Body of pancreas (tissue), 4 donors: Measurements from ENCODE around the gene POLR3E. TPM values are rescaled to one million over a fixed set of nuclear protein-coding genes. Genes with fewer than 3 reads are reported as not detected.

Source experiments
- ATAC-seq: fragments of 150-250 bp; one replicate; pipeline ENCODE4 v1.9.1; 2016
- DNase-seq, 4 donors: peaks; one replicate each; pipeline ENCODE4 v3.0.0-alpha.2; 2019
- H3K27ac ChIP-seq, 4 donors: fragments of 200-600 bp; sonication (generic); 1 replicate in 3 of 4; 2 replicates in 1 of 4; pipeline versions ENCODE4 v1.5.1 to v1.6.1; 2016 to 2019; ENCODE audit warnings: mild to moderate bottlenecking in 1 of 4, mixed read lengths in 1 of 4, moderate library complexity in 1 of 4
- H3K27me3 ChIP-seq, 2 donors: fragments of 200-600 bp; sonication (generic); one replicate each; pipeline ENCODE4 v1.6.0; 2016; ENCODE audit warnings: mild to moderate bottlenecking in 1 of 2
- H3K36me3 ChIP-seq, 2 donors: fragments of 200-600 bp; sonication (generic); replicated peaks in 1 of 2; 2 replicates each; pipeline ENCODE4 v1.5.1; 2016; ENCODE audit warnings: low read depth in 2 of 2; ENCODE audit not compliant: insufficient read depth in 1 of 2
- H3K4me1 ChIP-seq: fragments of 200-600 bp; sonication (generic); one replicate; pipeline ENCODE4 v1.6.0; 2016
- H3K4me3 ChIP-seq, 2 donors: fragments of 200-600 bp; sonication (generic); 1 replicate in 1 of 2; 2 replicates in 1 of 2; pipeline ENCODE4 v1.5.1; 2016 to 2019
- H3K9me3 ChIP-seq, 3 donors: fragments of 200-600 bp; sonication (generic); 1 replicate in 2 of 3; 2 replicates in 1 of 3; pipeline ENCODE4 v1.5.1; 2016
- CTCF ChIP-seq, 7 experiments: fragments of 450-650 bp in 4 of 7; fragments of 200-600 bp in 3 of 7; sonication (generic) in 3 of 7; IDR thresholded peaks; one replicate each; pipeline ENCODE4 v1.5.1; 2016 to 2019; ENCODE audit warnings: antibody characterized with exemption in 7 of 7
- POLR2A ChIP-seq, 3 donors: fragments of 450-650 bp; IDR thresholded peaks; one replicate each; pipeline ENCODE4 v1.6.1; 2016; ENCODE audit warnings: antibody characterized with exemption in 3 of 3, mild to moderate bottlenecking in 2 of 3
- WGBS, 2 donors: methylation state at CpG; one replicate each; pipeline ENCODE4 v1.1.5; 2017; 5-methylcytosine and 5-hydroxymethylcytosine counted together
- intact Hi-C: fragments of 100-400 bp; cut with DNase I; formaldehyde crosslinking; loops from one replicate; pipeline ENCODE4 v1.15.1; 2023
- total RNA-seq, 2 donors: library from RNA; depleted of rRNA; stranded (reverse); fragments of >200 nt; gene quantifications; one replicate each; pipeline ENCODE4 v1.1.0, GENCODE V29; 2016

The POLR3E gene
- total RNA-seq, 2 donors from 2014 or later = 52.1 to 94.9 TPM

GRCh38 chr16:22326771-22327445 lies 29.7 kb downstream of the POLR3E start:
- 88% methylated on average over 12 of the region's 13 CpGs; no CpG with 5 or more reads in 1 of the 2 donors for WGBS, 2 donors
- Histone ChIP-seq H3K27ac (no peak overlapping the region), H3K9me3 (no peaks in the 10 kb centered on the region), H3K27me3 (no peaks in the 10 kb centered on the region), H3K36me3 (peaks cover 2 to 25% of the 10 kb centered on the region in 2 donors), H3K4me1 (peaks cover under 1% of the 10 kb centered on the region), H3K4me3 (no peak overlapping the region)
- TF ChIP-seq CTCF (IDR thresholded peaks at IDR 0.05) (no peak), POLR2A (IDR thresholded peaks at IDR 0.05) (no peak)
- DNase-seq (no peak), ATAC-seq (no peak)
- intact Hi-C loops = no loop called here

GRCh38 chr16:22327446-22327775 lies 30.2 kb downstream of the POLR3E start:
- WGBS, 2 donors = 89 to 95% methylated on average over 3 to 6 of the region's 6 CpGs
- ATAC-seq (no peak), DNase-seq (no peak)
- no peak for TF ChIP-seq CTCF (IDR thresholded peaks at IDR 0.05)
- TF ChIP-seq POLR2A (IDR thresholded peaks at IDR 0.05) = no peak
- H3K4me1 ChIP-seq = no peaks in the 10 kb centered on the region
- no peaks in the 10 kb centered on the region for H3K27me3 ChIP-seq
- peaks cover 7 to 28% of the 10 kb centered on the region in 2 donors for H3K36me3 ChIP-seq
- no peak overlapping the region for H3K4me3 ChIP-seq
- H3K9me3 ChIP-seq = no peaks in the 10 kb centered on the region
- intact Hi-C loops = no loop called here
- no peak overlapping the region for H3K27ac ChIP-seq

- Histone ChIP-seq H3K4me3 (no peak overlapping the region), H3K9me3 (no peaks in the 10 kb centered on the region), H3K36me3 (peaks cover 7 to 28% of the 10 kb centered on the region in 2 donors), H3K4me1 (no peaks in the 10 kb centered on the region), H3K27ac (no peak overlapping the region), H3K27me3 (no peaks in the 10 kb centered on the region)
- TF ChIP-seq POLR2A (IDR thresholded peaks at IDR 0.05) (no peak), CTCF (IDR thresholded peaks at IDR 0.05) (no peak)
- no peak for ATAC-seq
- 80 to 86% methylated on average over 8 to 10 of the region's 10 CpGs for WGBS, 2 donors
- intact Hi-C loops = no loop called here
- no peak for DNase-seq
Observed at GRCh38 chr16:22328081-22328725, 31.0 kb downstream of the POLR3E start.

- H3K9me3 ChIP-seq = no peaks in the 10 kb centered on the region
- DNase-seq (no peak), ATAC-seq (no peak)
- H3K27me3 ChIP-seq = no peaks in the 10 kb centered on the region
- no peak for TF ChIP-seq CTCF (IDR thresholded peaks at IDR 0.05)
- no peak for TF ChIP-seq POLR2A (IDR thresholded peaks at IDR 0.05)
- no peak overlapping the region for H3K27ac ChIP-seq
- no peak overlapping the region for H3K4me3 ChIP-seq
- peaks cover 11 to 29% of the 10 kb centered on the region in 2 donors for H3K36me3 ChIP-seq
- no peaks in the 10 kb centered on the region for H3K4me1 ChIP-seq
- intact Hi-C loops = no loop called here
- 93 to 98% methylated on average over 9 of the region's 9 CpGs for WGBS, 2 donors
Observed at GRCh38 chr16:22329199-22329695, 32.0 kb downstream of the POLR3E start.
